Adrenal gland (tissue), 5 donors: ENCODE measurements around the gene VKORC1.

Experiments
- POLR2A ChIP-seq, 2 donors: fragments of 450-650 bp; IDR thresholded peaks; one replicate each; pipeline ENCODE4 v1.6.1; 2017; ENCODE audit warnings: antibody characterized with exemption in 2 of 2, mild to moderate bottlenecking in 2 of 2, moderate library complexity in 1 of 2
- TF ChIP-seq, protein P1 (sequence below), 6 experiments: fragments of 450-650 bp in 4 of 6; fragments of 200-600 bp in 2 of 6; sonication (generic) in 1 of 6; IDR thresholded peaks; 1 replicate in 5 of 6; 2 replicates in 1 of 6; pipeline versions ENCODE4 v1.5.1 to v1.8.0; 2016 to 2021; ENCODE audit warnings: antibody characterized with exemption in 6 of 6, mild to moderate bottlenecking in 2 of 6, moderate library complexity in 1 of 6
- donor health status: DM: no; HTN: no; CAD: no.

DNA sequence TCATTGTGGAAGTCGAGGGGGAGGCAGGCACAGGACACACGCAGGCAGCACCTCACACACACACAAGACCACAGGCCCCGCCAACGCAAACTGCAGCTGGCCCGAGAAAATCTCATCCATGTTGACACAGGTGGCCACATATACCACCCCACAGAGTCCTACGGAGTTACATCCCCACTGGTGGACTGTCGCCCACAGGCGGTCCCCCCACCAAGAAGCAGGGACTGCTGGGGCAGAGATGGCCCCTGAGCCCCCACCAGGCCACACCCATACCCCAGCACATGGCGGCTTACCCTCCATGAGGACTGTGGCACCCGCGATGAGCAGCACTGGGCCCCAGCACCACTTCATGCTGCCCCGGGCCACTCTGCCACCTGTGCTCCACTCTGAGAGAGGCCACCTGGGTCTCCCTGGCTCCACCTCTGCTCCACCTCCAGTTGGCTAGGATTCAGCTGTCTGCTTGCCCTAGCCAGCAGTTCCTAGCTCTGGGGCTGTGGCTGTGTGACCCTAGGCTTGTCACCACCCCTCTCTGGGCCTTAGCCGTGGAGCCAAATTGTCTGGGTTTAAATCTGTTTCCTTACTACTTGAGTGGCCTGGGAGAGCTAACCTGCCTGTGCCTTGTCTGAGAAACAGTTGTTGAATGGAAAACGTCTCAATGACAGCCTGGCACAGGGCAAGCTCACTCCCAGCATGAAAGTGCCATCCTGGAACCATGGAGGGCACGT, 6.0 kb downstream of the VKORC1 start, which contains the start of gene PRSS53:
- TF ChIP-seq, protein P1, sequence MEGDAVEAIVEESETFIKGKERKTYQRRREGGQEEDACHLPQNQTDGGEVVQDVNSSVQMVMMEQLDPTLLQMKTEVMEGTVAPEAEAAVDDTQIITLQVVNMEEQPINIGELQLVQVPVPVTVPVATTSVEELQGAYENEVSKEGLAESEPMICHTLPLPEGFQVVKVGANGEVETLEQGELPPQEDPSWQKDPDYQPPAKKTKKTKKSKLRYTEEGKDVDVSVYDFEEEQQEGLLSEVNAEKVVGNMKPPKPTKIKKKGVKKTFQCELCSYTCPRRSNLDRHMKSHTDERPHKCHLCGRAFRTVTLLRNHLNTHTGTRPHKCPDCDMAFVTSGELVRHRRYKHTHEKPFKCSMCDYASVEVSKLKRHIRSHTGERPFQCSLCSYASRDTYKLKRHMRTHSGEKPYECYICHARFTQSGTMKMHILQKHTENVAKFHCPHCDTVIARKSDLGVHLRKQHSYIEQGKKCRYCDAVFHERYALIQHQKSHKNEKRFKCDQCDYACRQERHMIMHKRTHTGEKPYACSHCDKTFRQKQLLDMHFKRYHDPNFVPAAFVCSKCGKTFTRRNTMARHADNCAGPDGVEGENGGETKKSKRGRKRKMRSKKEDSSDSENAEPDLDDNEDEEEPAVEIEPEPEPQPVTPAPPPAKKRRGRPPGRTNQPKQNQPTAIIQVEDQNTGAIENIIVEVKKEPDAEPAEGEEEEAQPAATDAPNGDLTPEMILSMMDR (IDR thresholded peaks at IDR 0.05), result no peak
- no peak for TF ChIP-seq POLR2A (IDR thresholded peaks at IDR 0.05)
